ENCODE results near the gene CCL3. TPM values are rescaled to one million over a fixed set of nuclear protein-coding genes. Genes with fewer than 3 reads are reported as not detected.
"Not testable (repeated sequence)": the region's sequence is repeated elsewhere in the genome, so short reads cannot be mapped to it uniquely, and the experiment has no call there.

The CCL3 gene
- total RNA-seq, 2 experiments from 2014 or later: 1,540 to 1,562 TPM

GRCh38 chr17:36118477-36119353 is 28.8 kb upstream of the CCL3 start:
- POLR2A ChIA-PET: interaction anchor here (0.7 to 1.9 kb wide), 9 partner anchors 26 to 239 kb away, joined by 3 to 16 read pairs (median 3); partner anchors contain the start of genes CCL3 and CCL5
- CTCF ChIA-PET: interaction anchor here (0.9 to 4.5 kb wide), 4 partner anchors 15 to 46 kb away, joined by 3 to 18 read pairs (median 10); partner anchors contain the start of gene CCL3

- ChIA-PET POLR2A (interaction anchor here (0.8 to 1.9 kb wide), 4 partner anchors 14 to 45 kb away, joined by 3 to 16 read pairs (median 6); partner anchors contain the start of genes CCL3 and CCL4), CTCF (interaction anchor here (1.0 to 4.5 kb wide), 5 partner anchors 10 to 66 kb away, joined by 3 to 18 read pairs (median 7); partner anchors contain the start of gene CCL3)
Observed at GRCh38 chr17:36117505-36118382, 27.8 kb upstream of the CCL3 start.

GRCh38 chr17:36115649-36115977 is 25.7 kb upstream of the CCL3 start:
- CTCF ChIA-PET, POLR2A ChIA-PET: not testable (repeated sequence)

- CTCF ChIA-PET, POLR2A ChIA-PET: not testable (repeated sequence)
Observed at GRCh38 chr17:36114971-36115648, 25.2 kb upstream of the CCL3 start.

GRCh38 chr17:36113131-36113530 is 23.2 kb upstream of the CCL3 start:
- CTCF ChIA-PET: not testable (repeated sequence)

GRCh38 chr17:36112572-36112971 is 22.6 kb upstream of the CCL3 start:
- ChIA-PET POLR2A (no interaction called here), CTCF (no interaction called here)

More at GRCh38 chr17:36113131-36113530, 23.2 kb upstream of the CCL3 start:
- POLR2A ChIA-PET: not testable (repeated sequence)

- CTCF ChIA-PET: interaction anchor here (1.5 kb wide), 1 partner anchor 38 kb away, joined by 4 read pairs; no protein-coding TSS in a partner anchor
- POLR2A ChIA-PET: no interaction called here
Observed at GRCh38 chr17:36111068-36111490, 21.1 kb upstream of the CCL3 start.

GRCh38 chr17:36108265-36108664 is 18.3 kb upstream of the CCL3 start:
- POLR2A ChIA-PET: interaction anchor here (6.7 kb wide), 1 partner anchor 18 kb away, joined by 80 read pairs; the partner anchor contains the start of gene CCL3
- CTCF ChIA-PET: interaction anchor here (1.9 kb wide), 1 partner anchor 9 kb away, joined by 7 read pairs; no protein-coding TSS in a partner anchor

GRCh38 chr17:36107660-36108059 is 17.7 kb upstream of the CCL3 start:
- POLR2A ChIA-PET: interaction anchor here (6.7 kb wide), 1 partner anchor 17 kb away, joined by 80 read pairs; the partner anchor contains the start of gene CCL3
- CTCF ChIA-PET: interaction anchor here (1.2 to 1.9 kb wide), 2 partner anchors 9 to 13 kb away, joined by 3 to 7 read pairs; no protein-coding TSS in a partner anchor

- ChIA-PET POLR2A (interaction anchor here (0.6 to 6.7 kb wide), 3 partner anchors 16 to 40 kb away, joined by 3 to 80 read pairs (median 3); partner anchors contain the start of gene CCL3), CTCF (interaction anchor here (0.9 to 2.4 kb wide), 4 partner anchors 10 to 43 kb away, joined by 3 to 7 read pairs (median 4); partner anchors contain the start of gene CCL3)
Observed at GRCh38 chr17:36106493-36106835, 16.5 kb upstream of the CCL3 start.

GRCh38 chr17:36105781-36106492 is 16.0 kb upstream of the CCL3 start:
- ChIA-PET CTCF (interaction anchor here (0.9 to 2.4 kb wide), 3 partner anchors 11 to 44 kb away, joined by 3 to 7 read pairs (median 6); partner anchors contain the start of gene CCL3), POLR2A (interaction anchor here (0.6 to 6.7 kb wide), 5 partner anchors 16 to 41 kb away, joined by 3 to 80 read pairs (median 3); partner anchors contain the start of gene CCL3)

- ChIA-PET POLR2A (interaction anchor here (0.7 to 6.7 kb wide), 4 partner anchors 14 to 19 kb away, joined by 3 to 80 read pairs (median 4); partner anchors contain the start of gene CCL3), CTCF (interaction anchor here (2.4 kb wide), 1 partner anchor 12 kb away, joined by 7 read pairs; no protein-coding TSS in a partner anchor)
Observed at GRCh38 chr17:36104701-36105181, 14.8 kb upstream of the CCL3 start.

- ChIA-PET CTCF (interaction anchor here (2.2 to 2.4 kb wide), 2 partner anchors 13 to 31 kb away, joined by 7 to 8 read pairs; no protein-coding TSS in a partner anchor), POLR2A (interaction anchor here (1.2 to 6.7 kb wide), 2 partner anchors 14 to 17 kb away, joined by 3 to 80 read pairs; partner anchors contain the start of gene CCL3)
Observed at GRCh38 chr17:36104246-36104645, 14.3 kb upstream of the CCL3 start.

GRCh38 chr17:36103401-36103975 is 13.5 kb upstream of the CCL3 start, which contains the start of gene CCL4:
CCL4 (plus strand) TSS chr17:36103827; CDS start chr17:36103906, 79 bp downstream.
- ChIA-PET CTCF (interaction anchor here (2.2 kb wide), 1 partner anchor 30 kb away, joined by 8 read pairs; no protein-coding TSS in a partner anchor), POLR2A (interaction anchor here (0.7 to 6.7 kb wide), 4 partner anchors 13 to 45 kb away, joined by 3 to 80 read pairs (median 5); partner anchors contain the start of gene CCL3)

- CTCF ChIA-PET: interaction anchor here (1.8 kb wide), 1 partner anchor 130 kb away, joined by 3 read pairs; no protein-coding TSS in a partner anchor
- POLR2A ChIA-PET: interaction anchor here (1.0 to 1.4 kb wide), 2 partner anchors 18 to 32 kb away, joined by 3 read pairs; no protein-coding TSS in a partner anchor
Observed at GRCh38 chr17:36099004-36099403, 9.1 kb upstream of the CCL3 start.

- CTCF ChIA-PET: no interaction called here
Observed at GRCh38 chr17:36095992-36096391, 6.0 kb upstream of the CCL3 start.

GRCh38 chr17:36094746-36095145 is 4.8 kb upstream of the CCL3 start:
- CTCF ChIA-PET: no interaction called here
- POLR2A ChIA-PET: no interaction called here

More at GRCh38 chr17:36095992-36096391, 6.0 kb upstream of the CCL3 start:
- POLR2A ChIA-PET: no interaction called here
